H1 (cell line): ENCODE data around the gene UBE2Q2.

Source experiments
- BCL11A ChIP-seq, 2 experiments: IDR thresholded peaks; one replicate each; pipeline ENCODE4 v1.6.1; 2011; ENCODE audit warnings: low read depth in 2 of 2, low read length in 2 of 2, mild to moderate bottlenecking in 2 of 2
- CBX5 ChIP-seq: fragments of 300-800, 300-1000 bp; sonication (generic); IDR thresholded peaks from 2 replicates; pipeline ENCODE4 v1.7.1; 2016; ENCODE audit warnings: antibody characterized with exemption, low read length, low read depth
- EP300 ChIP-seq, 2 experiments: IDR thresholded peaks; 1 replicate in 1 of 2; 2 replicates in 1 of 2; pipeline ENCODE4 v1.6.1; 2011 to 2012; ENCODE audit warnings: low read depth in 2 of 2, low read length in 2 of 2, mild to moderate bottlenecking in 2 of 2, borderline replicate concordance in 1 of 2, inconsistent platforms in 1 of 2, moderate library complexity in 1 of 2
- EZH2 ChIP-seq: fragments of 200-600 bp; sonication (generic); IDR thresholded peaks from 2 replicates; pipeline ENCODE4 v1.7.1; 2012; ENCODE audit warnings: low read depth, mild to moderate bottlenecking, moderate library complexity, low read length, inconsistent platforms; ENCODE audit not compliant: severe bottlenecking
- NRF1 ChIP-seq: IDR thresholded peaks from 2 replicates; pipeline ENCODE4 v1.6.1; 2011; ENCODE audit warnings: mild to moderate bottlenecking, low read depth, low read length, improper control_type of control experiment
- POLR2A ChIP-seq, 2 experiments: IDR thresholded peaks; 1 replicate in 1 of 2; 2 replicates in 1 of 2; pipeline ENCODE4 v1.6.1; 2011; ENCODE audit warnings: low read depth in 2 of 2, low read length in 2 of 2, mild to moderate bottlenecking in 2 of 2; ENCODE audit errors: control extremely low read depth in 1 of 2
- POLR2AphosphoS5 ChIP-seq: IDR thresholded peaks from 2 replicates; pipeline ENCODE4 v1.6.1; 2011; ENCODE audit warnings: low read depth, low read length
- SP2 ChIP-seq: IDR thresholded peaks from 2 replicates; pipeline ENCODE4 v1.6.1; 2012; ENCODE audit warnings: mild to moderate bottlenecking, low read length, inconsistent platforms
- TCF12 ChIP-seq: IDR thresholded peaks from 2 replicates; pipeline ENCODE4 v1.6.1; 2011; ENCODE audit warnings: low read depth, mild to moderate bottlenecking, low read length
- TEAD4 ChIP-seq: IDR thresholded peaks from 2 replicates; pipeline ENCODE4 v1.6.1; 2012; ENCODE audit warnings: low read depth, low read length, inconsistent platforms, mixed read lengths
- ZNF274 ChIP-seq: IDR thresholded peaks from 2 replicates; pipeline ENCODE4 v1.7.0; 2012; ENCODE audit warnings: low read length, borderline replicate concordance; ENCODE audit errors: extremely low read depth
- TF ChIP-seq, protein P1 (sequence below), 3 experiments: IDR thresholded peaks; 1 replicate in 2 of 3; 2 replicates in 1 of 3; pipeline versions ENCODE4 v1.5.1 to v1.6.1; 2011; ENCODE audit warnings: low read length in 3 of 3, mild to moderate bottlenecking in 3 of 3, inconsistent platforms in 2 of 3, low read depth in 1 of 3, moderate library complexity in 1 of 3; ENCODE audit not compliant: insufficient read depth in 1 of 3; ENCODE audit errors: control extremely low read depth in 1 of 3
- TF ChIP-seq, protein P2 (sequence below): IDR thresholded peaks from 2 replicates; pipeline ENCODE4 v1.6.1; 2012; ENCODE audit warnings: inconsistent platforms
- TF ChIP-seq, protein P3 (sequence below): IDR thresholded peaks from 2 replicates; pipeline ENCODE4 v1.6.1; 2011; ENCODE audit warnings: low read length, improper control_type of control experiment

DNA sequence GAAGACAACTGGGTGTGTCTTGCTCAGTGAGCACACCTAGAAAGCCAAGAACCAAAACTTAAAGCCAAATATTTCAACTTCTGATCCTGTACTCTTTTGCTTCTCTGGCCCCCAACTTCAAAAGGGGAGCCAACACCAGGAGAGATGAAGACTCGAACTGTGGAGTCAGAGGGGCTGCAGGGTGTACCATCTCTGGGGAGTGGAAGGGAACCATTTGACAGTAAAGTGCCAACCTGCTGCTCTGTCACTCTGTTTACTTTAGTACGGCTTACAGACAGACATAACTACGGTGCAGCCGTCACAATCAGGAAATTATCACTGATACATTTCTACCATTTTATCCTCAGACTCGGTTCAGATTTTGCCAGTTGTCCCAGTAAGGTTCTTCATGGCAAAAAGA lies 62.0 kb downstream of the UBE2Q2 start:
- TF ChIP-seq TCF12 (no peak), POLR2A (IDR thresholded peaks at IDR 0.05; ENCODE audit: control extremely low read depth in 1 of 2, low read depth in 2 of 2, low read length in 2 of 2) (no peak), ZNF274 (no peak), EP300 (IDR thresholded peaks at IDR 0.05; ENCODE audit: borderline replicate concordance in 1 of 2, low read depth in 2 of 2, low read length in 2 of 2) (no peak), BCL11A (IDR thresholded peaks at IDR 0.05; ENCODE audit: low read depth in 2 of 2, low read length in 2 of 2) (no peak), TEAD4 (no peak), EZH2 (no peak), CBX5 (no peak), SP2 (no peak), POLR2AphosphoS5 (no peak), NRF1 (no peak)
- TF ChIP-seq, protein P1, sequence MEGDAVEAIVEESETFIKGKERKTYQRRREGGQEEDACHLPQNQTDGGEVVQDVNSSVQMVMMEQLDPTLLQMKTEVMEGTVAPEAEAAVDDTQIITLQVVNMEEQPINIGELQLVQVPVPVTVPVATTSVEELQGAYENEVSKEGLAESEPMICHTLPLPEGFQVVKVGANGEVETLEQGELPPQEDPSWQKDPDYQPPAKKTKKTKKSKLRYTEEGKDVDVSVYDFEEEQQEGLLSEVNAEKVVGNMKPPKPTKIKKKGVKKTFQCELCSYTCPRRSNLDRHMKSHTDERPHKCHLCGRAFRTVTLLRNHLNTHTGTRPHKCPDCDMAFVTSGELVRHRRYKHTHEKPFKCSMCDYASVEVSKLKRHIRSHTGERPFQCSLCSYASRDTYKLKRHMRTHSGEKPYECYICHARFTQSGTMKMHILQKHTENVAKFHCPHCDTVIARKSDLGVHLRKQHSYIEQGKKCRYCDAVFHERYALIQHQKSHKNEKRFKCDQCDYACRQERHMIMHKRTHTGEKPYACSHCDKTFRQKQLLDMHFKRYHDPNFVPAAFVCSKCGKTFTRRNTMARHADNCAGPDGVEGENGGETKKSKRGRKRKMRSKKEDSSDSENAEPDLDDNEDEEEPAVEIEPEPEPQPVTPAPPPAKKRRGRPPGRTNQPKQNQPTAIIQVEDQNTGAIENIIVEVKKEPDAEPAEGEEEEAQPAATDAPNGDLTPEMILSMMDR (IDR thresholded peaks at IDR 0.05; ENCODE audit: control extremely low read depth in 1 of 3, insufficient read depth in 1 of 3, low read depth in 1 of 3, low read length in 3 of 3): no peak
- TF ChIP-seq, protein P2, sequence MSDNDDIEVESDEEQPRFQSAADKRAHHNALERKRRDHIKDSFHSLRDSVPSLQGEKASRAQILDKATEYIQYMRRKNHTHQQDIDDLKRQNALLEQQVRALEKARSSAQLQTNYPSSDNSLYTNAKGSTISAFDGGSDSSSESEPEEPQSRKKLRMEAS: no peak
- TF ChIP-seq, protein P3, sequence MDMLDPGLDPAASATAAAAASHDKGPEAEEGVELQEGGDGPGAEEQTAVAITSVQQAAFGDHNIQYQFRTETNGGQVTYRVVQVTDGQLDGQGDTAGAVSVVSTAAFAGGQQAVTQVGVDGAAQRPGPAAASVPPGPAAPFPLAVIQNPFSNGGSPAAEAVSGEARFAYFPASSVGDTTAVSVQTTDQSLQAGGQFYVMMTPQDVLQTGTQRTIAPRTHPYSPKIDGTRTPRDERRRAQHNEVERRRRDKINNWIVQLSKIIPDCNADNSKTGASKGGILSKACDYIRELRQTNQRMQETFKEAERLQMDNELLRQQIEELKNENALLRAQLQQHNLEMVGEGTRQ: no peak
